HepG2 (cell line): Measurements from ENCODE around the gene LYPLA2.

Source experiments
- HNRNPK ChIP-seq: fragments of 200-400 bp; formaldehyde crosslinking; IDR thresholded peaks from 2 replicates; pipeline ENCODE4 v1.6.1; 2018; ENCODE audit warnings: low read length, low read depth, moderate library complexity, mild to moderate bottlenecking; ENCODE audit not compliant: poor library complexity, severe bottlenecking
- JUND ChIP-seq: sonication (generic); formaldehyde crosslinking; IDR thresholded peaks from 2 replicates; pipeline ENCODE4 v1.8.0; 2022; ENCODE audit warnings: mild to moderate bottlenecking, missing genetic modification reagents
- ZNF768 ChIP-seq: sonication (generic); formaldehyde crosslinking; IDR thresholded peaks from 2 replicates; pipeline ENCODE4 v1.4.0; 2020; ENCODE audit warnings: missing genetic modification reagents
- ZNF776 ChIP-seq: sonication (generic); formaldehyde crosslinking; IDR thresholded peaks from 2 replicates; pipeline ENCODE4 v1.4.0; 2020; ENCODE audit warnings: mild to moderate bottlenecking, missing genetic modification reagents
- TF ChIP-seq, protein P1 (sequence below): sonication (generic); formaldehyde crosslinking; IDR thresholded peaks from 2 replicates; pipeline ENCODE4 v1.8.1; 2023; ENCODE audit warnings: missing genetic modification reagents, inconsistent platforms, borderline replicate concordance
- TF ChIP-seq, protein P2 (sequence below): sonication (generic); formaldehyde crosslinking; IDR thresholded peaks from 2 replicates; pipeline ENCODE4 v1.8.0; 2022; ENCODE audit warnings: missing genetic modification reagents, mild to moderate bottlenecking, inconsistent platforms, borderline replicate concordance

- TF ChIP-seq, protein P1, sequence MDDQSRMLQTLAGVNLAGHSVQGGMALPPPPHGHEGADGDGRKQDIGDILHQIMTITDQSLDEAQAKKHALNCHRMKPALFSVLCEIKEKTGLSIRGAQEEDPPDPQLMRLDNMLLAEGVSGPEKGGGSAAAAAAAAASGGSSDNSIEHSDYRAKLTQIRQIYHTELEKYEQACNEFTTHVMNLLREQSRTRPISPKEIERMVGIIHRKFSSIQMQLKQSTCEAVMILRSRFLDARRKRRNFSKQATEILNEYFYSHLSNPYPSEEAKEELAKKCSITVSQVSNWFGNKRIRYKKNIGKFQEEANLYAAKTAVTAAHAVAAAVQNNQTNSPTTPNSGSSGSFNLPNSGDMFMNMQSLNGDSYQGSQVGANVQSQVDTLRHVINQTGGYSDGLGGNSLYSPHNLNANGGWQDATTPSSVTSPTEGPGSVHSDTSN (CRISPR knock-in tag), result no peak
- TF ChIP-seq, protein P2, sequence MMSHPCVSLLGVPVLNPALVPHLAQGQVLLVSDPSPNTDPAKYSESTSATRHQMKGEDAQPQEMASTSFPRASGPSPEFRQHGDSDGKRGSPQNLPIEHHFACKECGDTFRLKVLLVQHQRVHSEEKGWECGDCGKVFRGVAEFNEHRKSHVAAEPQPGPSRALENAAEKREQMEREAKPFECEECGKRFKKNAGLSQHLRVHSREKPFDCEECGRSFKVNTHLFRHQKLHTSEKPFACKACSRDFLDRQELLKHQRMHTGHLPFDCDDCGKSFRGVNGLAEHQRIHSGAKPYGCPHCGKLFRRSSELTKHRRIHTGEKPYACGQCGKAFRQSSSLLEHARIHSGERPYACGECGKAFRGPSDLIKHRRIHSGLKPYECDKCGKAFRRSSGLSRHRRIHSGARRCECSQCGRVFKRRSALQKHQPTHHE (CRISPR knock-in tag), result no peak
- TF ChIP-seq ZNF768 (no peak), HNRNPK (no peak), JUND (CRISPR knock-in tag) (no peak), ZNF776 (CRISPR knock-in tag) (no peak)
Measured at GRCh38 chr1:23814016-23814415, 23.1 kb downstream of the LYPLA2 start.
